ENCODE measurements around the gene ATP8A1. TPM values are rescaled to one million over a fixed set of nuclear protein-coding genes. Genes with fewer than 3 reads are reported as not detected.

ATP8A1 gene
- total RNA-seq, 1 donor from 2014 or later = 11.6 TPM

- H3K4me1 Mint-ChIP-seq (ENCODE audit: unreplicated experiment) = no peaks in the 10 kb centered on the region
These were observed 102.8 kb downstream of the ATP8A1 start for GRCh38 chr4:42554072-42554471.

GRCh38 chr4:42549896-42550295 lies 107.0 kb downstream of the ATP8A1 start:
- no peak for DNase-seq (ENCODE audit: extremely low spot score, unreplicated experiment)
- no peaks in the 10 kb centered on the region for H3K4me1 Mint-ChIP-seq (ENCODE audit: unreplicated experiment)
- no peaks in the 10 kb centered on the region for H3K27me3 Mint-ChIP-seq
- H3K36me3 Mint-ChIP-seq = no peaks in the 10 kb centered on the region
- no peak overlapping the region for H3K27ac Mint-ChIP-seq
- no peak for TF ChIP-seq CTCF (conservative IDR thresholded peaks at IDR 0.05)
- H3K9me3 Mint-ChIP-seq = no peaks in the 10 kb centered on the region
- no peak overlapping the region for H3K4me3 Mint-ChIP-seq

More at GRCh38 chr4:42554072-42554471, 102.8 kb downstream of the ATP8A1 start:
- no peak overlapping the region for H3K4me3 Mint-ChIP-seq
- no peaks in the 10 kb centered on the region for H3K27me3 Mint-ChIP-seq
- TF ChIP-seq CTCF (conservative IDR thresholded peaks at IDR 0.05) = no peak
- H3K9me3 Mint-ChIP-seq = no peaks in the 10 kb centered on the region
- no peak overlapping the region for H3K27ac Mint-ChIP-seq
- H3K36me3 Mint-ChIP-seq = no peaks in the 10 kb centered on the region
- no peak for DNase-seq (ENCODE audit: extremely low spot score, unreplicated experiment)

GRCh38 chr4:42547805-42548204 lies 109.1 kb downstream of the ATP8A1 start:
- Mint-ChIP-seq H3K4me1 (ENCODE audit: unreplicated experiment) (no peaks in the 10 kb centered on the region), H3K27me3 (no peaks in the 10 kb centered on the region), H3K4me3 (peak overlapping the region; percentile 35), H3K9me3 (no peaks in the 10 kb centered on the region), H3K36me3 (no peaks in the 10 kb centered on the region), H3K27ac (peak overlapping the region; percentile 70)
- no peak for TF ChIP-seq CTCF (conservative IDR thresholded peaks at IDR 0.05)
- no peak for DNase-seq (ENCODE audit: extremely low spot score, unreplicated experiment)

- Mint-ChIP-seq H3K36me3 (no peaks in the 10 kb centered on the region), H3K27ac (no peak overlapping the region), H3K4me1 (ENCODE audit: unreplicated experiment) (no peaks in the 10 kb centered on the region), H3K4me3 (no peak overlapping the region), H3K9me3 (no peaks in the 10 kb centered on the region), H3K27me3 (no peaks in the 10 kb centered on the region)
- no peak for DNase-seq (ENCODE audit: extremely low spot score, unreplicated experiment)
- TF ChIP-seq CTCF (conservative IDR thresholded peaks at IDR 0.05) = no peak
These were observed 113.1 kb downstream of the ATP8A1 start for GRCh38 chr4:42543762-42544161.

- Mint-ChIP-seq H3K27ac (no peak overlapping the region), H3K27me3 (no peaks in the 10 kb centered on the region), H3K4me1 (ENCODE audit: unreplicated experiment) (no peaks in the 10 kb centered on the region), H3K4me3 (no peak overlapping the region), H3K36me3 (no peaks in the 10 kb centered on the region), H3K9me3 (no peaks in the 10 kb centered on the region)
- no peak for DNase-seq (ENCODE audit: extremely low spot score, unreplicated experiment)
- no peak for TF ChIP-seq CTCF (conservative IDR thresholded peaks at IDR 0.05)
These were observed 113.8 kb downstream of the ATP8A1 start for GRCh38 chr4:42543126-42543525.

GRCh38 chr4:42541647-42542046 lies 115.3 kb downstream of the ATP8A1 start:
- no peak for DNase-seq (ENCODE audit: extremely low spot score, unreplicated experiment)
- H3K9me3 Mint-ChIP-seq = peaks cover 5% of the 10 kb centered on the region
- H3K27ac Mint-ChIP-seq = no peak overlapping the region
- no peak for TF ChIP-seq CTCF (conservative IDR thresholded peaks at IDR 0.05)
- H3K36me3 Mint-ChIP-seq = no peaks in the 10 kb centered on the region
- H3K4me1 Mint-ChIP-seq (ENCODE audit: unreplicated experiment) = no peaks in the 10 kb centered on the region
- no peaks in the 10 kb centered on the region for H3K27me3 Mint-ChIP-seq
- H3K4me3 Mint-ChIP-seq = no peak overlapping the region

All from type B pancreatic cell (in vitro differentiated cells).